Measurements from ENCODE around the gene SMIM24. TPM values are rescaled to one million over a fixed set of nuclear protein-coding genes. Genes with fewer than 3 reads are reported as not detected.

The SMIM24 gene
- total and polyA plus RNA-seq, 2 donors (not counting 1 experiment from before 2014, with no cell fraction given): not detected

- H3K27me3 Mint-ChIP-seq: no peaks in the 10 kb centered on the region
- ChIA-PET CTCF (no interaction called here), POLR2A (no interaction called here)
- Histone ChIP-seq H3K4me1 (ENCODE audit: control insufficient read depth in 2 of 2, insufficient read depth in 2 of 2, low read length in 2 of 2) (peaks cover 7 to 16% of the 10 kb centered on the region in 2 donors), H3K79me2 (ENCODE audit: control insufficient read depth, insufficient read depth, low read length) (no peaks in the 10 kb centered on the region), H3K36me3 (replicated peaks in 1 of 2; ENCODE audit: control extremely low read depth in 1 of 2, control insufficient read depth in 1 of 2, extremely low read depth in 1 of 2, insufficient read depth in 2 of 2, low read length in 1 of 2) (no peaks in the 10 kb centered on the region), H3K4me3 (ENCODE audit: control extremely low read depth in 1 of 5, extremely low read depth in 1 of 5, insufficient read depth in 1 of 5, low read depth in 2 of 5, low read length in 4 of 5) (no peak overlapping the region), H4K20me1 (ENCODE audit: control insufficient read depth, insufficient read depth, low read length, poor library complexity, severe bottlenecking) (no peaks in the 10 kb centered on the region), H3K27ac (ENCODE audit: low read length in 2 of 2) (no peak overlapping the region), H2AFZ (ENCODE audit: insufficient read depth, low read depth, low read length, poor library complexity, severe bottlenecking) (no peak overlapping the region), H3K27me3 (replicated peaks in 1 of 4; ENCODE audit: control extremely low read depth in 1 of 4, control insufficient read depth in 3 of 4, insufficient read depth in 4 of 4, low read length in 3 of 4) (no peaks in the 10 kb centered on the region), H3K9ac (ENCODE audit: low read length) (no peak overlapping the region), H3K9me3 (ENCODE audit: control extremely low read depth in 1 of 3, control insufficient read depth in 2 of 3, insufficient read depth in 1 of 3, low read length in 2 of 3) (peaks cover 0 to 5% (median 0%) of the 10 kb centered on the region in 3 donors), H3K4me2 (replicated peaks; ENCODE audit: low read depth, low read length, poor library complexity, severe bottlenecking) (no peak overlapping the region)
- H3K27ac Mint-ChIP-seq: no peak overlapping the region
- H3K9me3 Mint-ChIP-seq (ENCODE audit: insufficient read depth): no peaks in the 10 kb centered on the region
- H3K4me1 Mint-ChIP-seq: peaks cover 9% of the 10 kb centered on the region
- no peak for TF ChIP-seq CTCF (IDR thresholded peaks at IDR 0.05)
- no peak for TF ChIP-seq EZH2 (IDR thresholded peaks at IDR 0.05; ENCODE audit: borderline replicate concordance, insufficient read depth, low read depth, low read length, poor library complexity, severe bottlenecking)
- ATAC-seq (ENCODE audit: low read depth): no peak
- intact Hi-C loops (cut with micrococcal nuclease): no loop called here
- DNase-seq: no peak
- 97% methylated on average over 9 of the region's 9 CpGs for WGBS (ENCODE audit: insufficient coverage)
- no peak overlapping the region for H3K4me3 Mint-ChIP-seq
Measured at GRCh38 chr19:3426433-3426832, 53.9 kb downstream of the SMIM24 start.

Small RNA genes within 50 kb of the gene (small RNA-seq; reads per million reads assigned to genes)
- not detected for gene RF00212 (ENCODE audit: insufficient read length, low read depth, low replicate concordance)

Other genes with a start within 250 kb of the SMIM24 start
- gene NFIC, start 113.9 kb downstream of the SMIM24 start, total RNA-seq: 23.6 and 24.3 TPM in 2 replicates
- 3.5 and 3.8 TPM in 2 replicates for gene NFIC, start 113.9 kb downstream of the SMIM24 start, polyA plus RNA-seq
- not detected in 2 replicates for gene SMIM44, start 2.9 kb upstream of the SMIM24 start, total RNA-seq
- not detected in 2 replicates for gene SMIM44, start 2.9 kb upstream of the SMIM24 start, polyA plus RNA-seq
- gene DOHH, start 20.1 kb upstream of the SMIM24 start, total RNA-seq: 8.4 and 8.6 TPM in 2 replicates
- gene DOHH, start 20.1 kb upstream of the SMIM24 start, polyA plus RNA-seq: 6.6 and 7.0 TPM in 2 replicates
- 96.1 and 105 TPM in 2 replicates for gene FZR1, start 25.8 kb upstream of the SMIM24 start, total RNA-seq
- 83.5 and 102 TPM in 2 replicates for gene FZR1, start 25.8 kb upstream of the SMIM24 start, polyA plus RNA-seq
- 17.3 and 18.6 TPM in 2 replicates for gene TEKTIP1, start 58.6 kb upstream of the SMIM24 start, total RNA-seq
- 6.3 and 9.6 TPM in 2 replicates for gene TEKTIP1, start 58.6 kb upstream of the SMIM24 start, polyA plus RNA-seq
- 99.6 and 100 TPM in 2 replicates for gene MFSD12, start 77.1 kb upstream of the SMIM24 start, total RNA-seq
- gene MFSD12, start 77.1 kb upstream of the SMIM24 start, polyA plus RNA-seq: 133 and 154 TPM in 2 replicates
- 59.0 and 60.7 TPM in 2 replicates for gene HMG20B, start 92.4 kb upstream of the SMIM24 start, total RNA-seq
- gene HMG20B, start 92.4 kb upstream of the SMIM24 start, polyA plus RNA-seq: 41.7 and 42.4 TPM in 2 replicates
- 0.36 and 0.47 TPM in 2 replicates for gene GIPC3, start 105.0 kb upstream of the SMIM24 start, total RNA-seq
- 0.39 and 0.48 TPM in 2 replicates for gene GIPC3, start 105.0 kb upstream of the SMIM24 start, polyA plus RNA-seq
- gene TBXA2R, start 126.3 kb upstream of the SMIM24 start, total RNA-seq: 3.9 and 6.1 TPM in 2 replicates
- gene TBXA2R, start 126.3 kb upstream of the SMIM24 start, polyA plus RNA-seq: 7.9 and 8.0 TPM in 2 replicates
- 41.8 and 48.0 TPM in 2 replicates for gene CACTIN, start 146.3 kb upstream of the SMIM24 start, total RNA-seq
- gene CACTIN, start 146.3 kb upstream of the SMIM24 start, polyA plus RNA-seq: 40.6 and 47.7 TPM in 2 replicates
- gene PIP5K1C, start 219.9 kb upstream of the SMIM24 start, total RNA-seq: 42.3 and 46.7 TPM in 2 replicates
- gene PIP5K1C, start 219.9 kb upstream of the SMIM24 start, polyA plus RNA-seq: 10.4 and 16.8 TPM in 2 replicates
- 2.0 and 2.9 TPM in 2 replicates for gene TJP3, start 227.9 kb upstream of the SMIM24 start, total RNA-seq
- 1.9 and 2.1 TPM in 2 replicates for gene TJP3, start 227.9 kb upstream of the SMIM24 start, polyA plus RNA-seq

All from B cell (primary cell).